Measurements from ENCODE around the gene CAPN5.

The CAPN5 gene

GRCh38 chr11:77166021-77166420, 99.2 kb downstream of the CAPN5 start:
- no peak overlapping the region for H3K27ac ChIP-seq
- no peak overlapping the region for H3K4me3 ChIP-seq
- TF ChIP-seq CTCF (IDR thresholded peaks at IDR 0.05), result no peak
- no peak for DNase-seq (ENCODE audit: low spot score)

- no peak for TF ChIP-seq CTCF (IDR thresholded peaks at IDR 0.05)
- H3K4me3 ChIP-seq, result no peak overlapping the region
- DNase-seq (ENCODE audit: low spot score), result no peak
- H3K27ac ChIP-seq, result no peak overlapping the region
Measured at GRCh38 chr11:77167111-77167626, 100.4 kb downstream of the CAPN5 start.

GRCh38 chr11:77167791-77168190, 101.0 kb downstream of the CAPN5 start:
- DNase-seq (ENCODE audit: low spot score), result no peak
- Histone ChIP-seq H3K4me3 (no peak overlapping the region), H3K27ac (no peak overlapping the region)
- no peak for TF ChIP-seq CTCF (IDR thresholded peaks at IDR 0.05)

GRCh38 chr11:77170107-77170506, 103.3 kb downstream of the CAPN5 start:
- no peak for TF ChIP-seq CTCF (IDR thresholded peaks at IDR 0.05)
- no peak for DNase-seq (ENCODE audit: low spot score)
- no peak overlapping the region for H3K4me3 ChIP-seq
- no peak overlapping the region for H3K27ac ChIP-seq

GRCh38 chr11:77171254-77171653, 104.5 kb downstream of the CAPN5 start:
- TF ChIP-seq CTCF (IDR thresholded peaks at IDR 0.05), result no peak
- no peak overlapping the region for H3K27ac ChIP-seq
- no peak overlapping the region for H3K4me3 ChIP-seq
- no peak for DNase-seq (ENCODE audit: low spot score)

GRCh38 chr11:77171885-77172665, 105.3 kb downstream of the CAPN5 start:
- Histone ChIP-seq H3K27ac (no peak overlapping the region), H3K4me3 (no peak overlapping the region)
- no peak for DNase-seq (ENCODE audit: low spot score)
- TF ChIP-seq CTCF (IDR thresholded peaks at IDR 0.05), result no peak

- no peak for TF ChIP-seq CTCF (IDR thresholded peaks at IDR 0.05)
- no peak for DNase-seq (ENCODE audit: low spot score)
- H3K27ac ChIP-seq, result no peak overlapping the region
- H3K4me3 ChIP-seq, result no peak overlapping the region
Measured at GRCh38 chr11:77172666-77172982, 105.9 kb downstream of the CAPN5 start.
